Glutamatergic neuron (in vitro differentiated cells): Measurements from ENCODE around the gene RAB20. TPM values are rescaled to one million over a fixed set of nuclear protein-coding genes. Genes with fewer than 3 reads are reported as not detected.

Experiments
- DNase-seq: peaks from one replicate; pipeline ENCODE4 v3.0.0; 2022
- H3K27ac Mint-ChIP-seq: one replicate; pipeline ENCODE4 v1.8.0; 2020; ENCODE audit warnings: mild to moderate bottlenecking, mixed read lengths, inconsistent platforms; ENCODE audit not compliant: unreplicated experiment
- H3K27me3 Mint-ChIP-seq: one replicate; pipeline ENCODE4 v1.8.0; 2020; ENCODE audit warnings: mild to moderate bottlenecking, moderate library complexity, mixed read lengths, inconsistent platforms; ENCODE audit not compliant: unreplicated experiment
- H3K36me3 Mint-ChIP-seq: one replicate; pipeline ENCODE4 v1.8.0; 2020; ENCODE audit warnings: mild to moderate bottlenecking, mixed read lengths, inconsistent platforms; ENCODE audit not compliant: unreplicated experiment
- H3K4me1 Mint-ChIP-seq: one replicate; pipeline ENCODE4 v1.8.0; 2020; ENCODE audit warnings: mild to moderate bottlenecking, low read depth, mixed read lengths, inconsistent platforms; ENCODE audit not compliant: unreplicated experiment
- H3K4me3 Mint-ChIP-seq: one replicate; pipeline ENCODE4 v1.8.0; 2020; ENCODE audit warnings: mild to moderate bottlenecking, mixed read lengths, inconsistent platforms; ENCODE audit not compliant: unreplicated experiment
- H3K9me3 Mint-ChIP-seq: one replicate; pipeline ENCODE4 v1.8.0; 2020; ENCODE audit warnings: mild to moderate bottlenecking, moderate library complexity, mixed read lengths, inconsistent platforms; ENCODE audit not compliant: unreplicated experiment
- total RNA-seq: library from RNA; stranded (reverse); fragmentation: NEBNext Ultra II Directional; extraction: Animal tissue kit (Norgen Biotek cat#: 25700); gene quantifications from one replicate; pipeline ENCODE4 v1.2.1, GENCODE V29; 2021; ENCODE audit not compliant: unreplicated experiment
- TF ChIP-seq, protein P1 (sequence below): fragments of 200-600 bp; sonication (generic); IDR thresholded peaks from one replicate; pipeline ENCODE4 v1.5.0; 2021; ENCODE audit not compliant: partially characterized antibody, unreplicated experiment

Gene RAB20
- total RNA-seq, 1 donor from 2014 or later, result 1.7 TPM

DNA sequence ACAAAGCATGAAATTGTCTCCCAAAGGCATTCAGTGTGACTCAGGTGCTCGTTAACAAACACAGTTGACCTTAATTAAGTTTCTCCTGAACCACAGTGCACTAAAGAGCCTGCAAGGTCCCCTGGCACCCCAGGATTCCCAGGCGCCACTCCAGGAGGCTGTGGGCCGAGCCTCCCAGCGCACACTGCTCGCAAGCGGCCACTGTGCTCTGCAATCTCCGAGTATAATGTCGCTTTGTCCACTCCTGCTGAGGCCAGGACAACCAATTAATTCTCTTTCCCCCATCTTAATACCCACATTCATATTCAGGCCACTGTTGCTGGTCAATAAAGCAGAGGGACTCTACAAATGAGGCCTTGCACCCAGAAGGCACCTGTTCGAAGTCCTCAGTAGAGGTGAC, 8.8 kb downstream of the RAB20 start:
- peaks cover 14% of the 10 kb centered on the region for H3K4me1 Mint-ChIP-seq
- peak; percentile 38 for DNase-seq
- TF ChIP-seq, protein P1, sequence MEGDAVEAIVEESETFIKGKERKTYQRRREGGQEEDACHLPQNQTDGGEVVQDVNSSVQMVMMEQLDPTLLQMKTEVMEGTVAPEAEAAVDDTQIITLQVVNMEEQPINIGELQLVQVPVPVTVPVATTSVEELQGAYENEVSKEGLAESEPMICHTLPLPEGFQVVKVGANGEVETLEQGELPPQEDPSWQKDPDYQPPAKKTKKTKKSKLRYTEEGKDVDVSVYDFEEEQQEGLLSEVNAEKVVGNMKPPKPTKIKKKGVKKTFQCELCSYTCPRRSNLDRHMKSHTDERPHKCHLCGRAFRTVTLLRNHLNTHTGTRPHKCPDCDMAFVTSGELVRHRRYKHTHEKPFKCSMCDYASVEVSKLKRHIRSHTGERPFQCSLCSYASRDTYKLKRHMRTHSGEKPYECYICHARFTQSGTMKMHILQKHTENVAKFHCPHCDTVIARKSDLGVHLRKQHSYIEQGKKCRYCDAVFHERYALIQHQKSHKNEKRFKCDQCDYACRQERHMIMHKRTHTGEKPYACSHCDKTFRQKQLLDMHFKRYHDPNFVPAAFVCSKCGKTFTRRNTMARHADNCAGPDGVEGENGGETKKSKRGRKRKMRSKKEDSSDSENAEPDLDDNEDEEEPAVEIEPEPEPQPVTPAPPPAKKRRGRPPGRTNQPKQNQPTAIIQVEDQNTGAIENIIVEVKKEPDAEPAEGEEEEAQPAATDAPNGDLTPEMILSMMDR, result no peak
- no peak overlapping the region for H3K27ac Mint-ChIP-seq
- H3K9me3 Mint-ChIP-seq, result peaks cover 7% of the 10 kb centered on the region
- H3K4me3 Mint-ChIP-seq, result no peak overlapping the region
- H3K27me3 Mint-ChIP-seq, result peaks cover 5% of the 10 kb centered on the region
- peaks cover 5% of the 10 kb centered on the region for H3K36me3 Mint-ChIP-seq

DNA sequence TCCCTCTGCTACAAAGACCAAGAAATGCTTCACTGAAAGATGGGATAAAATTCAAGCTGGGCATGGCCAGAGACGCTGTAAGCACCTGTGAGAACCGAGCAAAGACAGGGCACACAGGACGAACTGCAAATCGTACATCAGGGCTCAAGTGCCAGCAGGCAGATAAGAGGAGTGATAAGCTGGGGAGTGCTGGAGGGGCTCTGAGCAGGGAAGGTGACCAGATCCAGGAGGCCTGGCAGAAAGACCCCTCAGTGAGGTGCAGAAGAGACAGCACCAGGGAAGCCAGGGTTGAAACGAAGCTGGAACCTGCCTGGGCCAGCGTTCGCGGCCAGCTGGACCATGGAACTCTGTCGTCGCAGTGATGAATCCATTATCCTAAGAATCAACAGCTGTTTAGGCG, 10.2 kb downstream of the RAB20 start:
- Mint-ChIP-seq H3K9me3 (peaks cover 5% of the 10 kb centered on the region), H3K4me3 (no peak overlapping the region), H3K4me1 (peaks cover 14% of the 10 kb centered on the region), H3K27ac (no peak overlapping the region), H3K27me3 (peaks cover 5% of the 10 kb centered on the region), H3K36me3 (peaks cover under 1% of the 10 kb centered on the region)
- TF ChIP-seq, protein P1, result no peak
- DNase-seq, result no peak

DNA sequence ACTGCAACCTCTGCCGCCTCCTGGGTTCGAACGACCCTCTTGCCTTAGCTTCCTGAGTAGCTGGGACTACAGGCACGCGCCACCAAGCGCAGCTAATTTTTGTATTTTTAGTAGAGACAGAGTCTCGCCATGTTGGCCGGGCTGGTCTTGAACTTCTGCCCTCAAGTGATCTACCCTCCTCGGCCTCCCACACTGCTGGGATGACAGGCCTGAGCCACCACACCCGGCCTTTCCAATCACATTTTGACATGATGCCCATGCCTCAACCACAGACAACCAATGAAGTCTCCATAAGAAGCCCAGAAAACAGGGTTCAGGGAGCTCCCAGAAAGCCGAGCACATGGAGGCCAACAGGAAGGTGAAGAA, 11.7 kb downstream of the RAB20 start:
- no peak for DNase-seq
- peaks cover 7% of the 10 kb centered on the region for H3K36me3 Mint-ChIP-seq
- no peak overlapping the region for H3K27ac Mint-ChIP-seq

DNA sequence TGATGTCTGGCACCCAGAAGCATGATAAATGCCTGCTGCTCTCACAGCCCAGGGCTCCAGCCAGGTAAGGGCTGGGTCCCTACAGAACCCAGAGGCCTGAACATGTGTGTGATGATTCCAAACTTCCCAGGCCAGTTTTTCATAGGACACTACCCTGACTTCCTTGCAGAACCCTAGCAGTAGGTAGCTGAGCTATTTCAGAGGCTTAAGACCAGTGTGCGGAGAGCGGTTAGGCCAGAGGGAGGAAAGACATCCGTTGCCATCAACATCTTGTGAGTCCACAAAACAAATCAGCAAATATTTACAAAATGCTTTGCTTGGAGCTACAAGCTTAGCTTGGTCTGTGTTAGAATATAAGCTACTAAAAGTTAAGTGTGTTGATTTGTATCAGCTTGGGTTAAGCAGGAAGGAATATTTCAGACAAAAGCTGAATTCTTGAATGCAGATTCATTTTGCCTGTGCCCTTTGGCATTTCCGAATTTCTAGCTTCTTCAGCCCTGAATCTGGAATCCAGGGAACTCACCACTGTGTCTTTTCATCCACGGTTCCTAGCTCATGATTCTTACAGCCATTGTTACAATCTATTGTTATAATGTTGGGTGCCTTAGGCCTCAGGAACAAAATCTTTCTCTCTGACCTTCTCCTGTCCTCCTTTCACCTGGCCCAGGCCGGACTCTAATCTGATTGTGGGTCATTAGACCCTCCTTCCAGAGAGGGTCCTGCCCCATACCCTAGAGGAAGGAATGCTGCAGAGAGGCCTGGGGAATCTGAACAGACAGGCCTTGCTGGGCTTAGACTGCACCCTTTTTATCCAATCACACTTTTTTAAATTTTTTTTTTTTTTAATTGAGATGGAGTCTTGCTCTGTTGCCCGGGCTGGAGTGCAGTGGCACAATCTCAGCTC, 12.4 kb downstream of the RAB20 start:
- Mint-ChIP-seq H3K27ac (no peak overlapping the region), H3K4me3 (no peak overlapping the region), H3K36me3 (peaks cover 9% of the 10 kb centered on the region), H3K9me3 (peaks cover 6% of the 10 kb centered on the region), H3K27me3 (peaks cover 5% of the 10 kb centered on the region), H3K4me1 (peaks cover 10% of the 10 kb centered on the region)
- TF ChIP-seq, protein P1, result no peak
- no peak for DNase-seq

More for the DNA sequence above, 11.7 kb downstream of the RAB20 start:
- Mint-ChIP-seq H3K9me3 (peaks cover 5% of the 10 kb centered on the region), H3K4me1 (peaks cover 14% of the 10 kb centered on the region), H3K27me3 (peaks cover 5% of the 10 kb centered on the region), H3K4me3 (no peak overlapping the region)
- TF ChIP-seq, protein P1, result no peak

DNA sequence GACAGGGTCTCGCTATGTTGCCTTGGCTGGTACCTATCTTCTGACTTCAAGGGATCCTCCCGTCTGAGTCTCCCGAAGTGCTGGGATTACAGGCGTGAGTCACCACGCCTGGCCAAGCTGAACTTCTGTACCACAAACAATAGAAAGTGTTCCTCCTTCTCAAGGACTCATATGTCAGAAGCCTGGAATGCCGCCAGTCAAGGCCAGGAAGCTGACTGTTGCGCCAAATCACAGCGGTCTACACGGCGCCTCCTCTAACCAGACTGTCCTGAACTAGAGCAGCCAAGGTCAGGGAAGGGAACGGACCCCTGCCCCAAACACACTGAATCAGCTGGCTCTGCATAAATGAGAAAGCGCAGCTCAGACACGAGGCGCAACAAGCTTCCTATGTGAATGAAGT, 14.6 kb downstream of the RAB20 start:
- H3K36me3 Mint-ChIP-seq, result peaks cover 9% of the 10 kb centered on the region
- peaks cover 3% of the 10 kb centered on the region for H3K27me3 Mint-ChIP-seq
- peaks cover 5% of the 10 kb centered on the region for H3K9me3 Mint-ChIP-seq
- no peak for DNase-seq
- peaks cover 2% of the 10 kb centered on the region for H3K4me1 Mint-ChIP-seq
- no peak overlapping the region for H3K27ac Mint-ChIP-seq
- no peak overlapping the region for H3K4me3 Mint-ChIP-seq
- TF ChIP-seq, protein P1, result no peak
